ENCODE results near the gene IL17F. TPM values are rescaled to one million over a fixed set of nuclear protein-coding genes. Genes with fewer than 3 reads are reported as not detected.

Gene IL17F
- total RNA-seq, 1 donor from 2014 or later, result not detected

DNA sequence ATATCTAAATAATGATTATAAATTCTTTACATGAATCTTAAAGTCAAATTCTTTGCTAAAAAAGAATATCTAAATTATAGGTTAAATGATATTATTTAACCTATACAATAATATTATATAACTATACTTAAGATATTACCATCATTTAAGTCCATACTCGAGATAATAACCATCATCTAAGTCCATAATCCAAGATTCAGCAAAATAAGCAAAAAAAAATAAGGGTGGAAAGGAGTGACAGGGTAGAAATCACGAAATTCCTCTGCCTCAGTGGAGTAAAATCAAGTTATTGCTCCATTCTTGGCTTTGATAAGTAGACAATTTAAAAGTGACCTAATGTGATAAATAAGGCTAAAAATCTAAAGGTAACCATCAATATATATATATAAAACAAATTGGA is 48.4 kb downstream of the IL17F start:
- Mint-ChIP-seq H3K4me1 (ENCODE audit: low read depth, unreplicated experiment) (no peaks in the 10 kb centered on the region), H3K27ac (ENCODE audit: unreplicated experiment) (no peak overlapping the region), H3K4me3 (ENCODE audit: unreplicated experiment) (no peak overlapping the region), H3K27me3 (ENCODE audit: unreplicated experiment) (peaks cover 5% of the 10 kb centered on the region), H3K36me3 (ENCODE audit: unreplicated experiment) (peaks cover 7% of the 10 kb centered on the region), H3K9me3 (ENCODE audit: unreplicated experiment) (peaks cover 5% of the 10 kb centered on the region)
- no peak for DNase-seq
- TF ChIP-seq, protein P1, sequence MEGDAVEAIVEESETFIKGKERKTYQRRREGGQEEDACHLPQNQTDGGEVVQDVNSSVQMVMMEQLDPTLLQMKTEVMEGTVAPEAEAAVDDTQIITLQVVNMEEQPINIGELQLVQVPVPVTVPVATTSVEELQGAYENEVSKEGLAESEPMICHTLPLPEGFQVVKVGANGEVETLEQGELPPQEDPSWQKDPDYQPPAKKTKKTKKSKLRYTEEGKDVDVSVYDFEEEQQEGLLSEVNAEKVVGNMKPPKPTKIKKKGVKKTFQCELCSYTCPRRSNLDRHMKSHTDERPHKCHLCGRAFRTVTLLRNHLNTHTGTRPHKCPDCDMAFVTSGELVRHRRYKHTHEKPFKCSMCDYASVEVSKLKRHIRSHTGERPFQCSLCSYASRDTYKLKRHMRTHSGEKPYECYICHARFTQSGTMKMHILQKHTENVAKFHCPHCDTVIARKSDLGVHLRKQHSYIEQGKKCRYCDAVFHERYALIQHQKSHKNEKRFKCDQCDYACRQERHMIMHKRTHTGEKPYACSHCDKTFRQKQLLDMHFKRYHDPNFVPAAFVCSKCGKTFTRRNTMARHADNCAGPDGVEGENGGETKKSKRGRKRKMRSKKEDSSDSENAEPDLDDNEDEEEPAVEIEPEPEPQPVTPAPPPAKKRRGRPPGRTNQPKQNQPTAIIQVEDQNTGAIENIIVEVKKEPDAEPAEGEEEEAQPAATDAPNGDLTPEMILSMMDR (IDR thresholded peaks at IDR 0.05; ENCODE audit: partially characterized antibody, unreplicated experiment), result no peak

DNA sequence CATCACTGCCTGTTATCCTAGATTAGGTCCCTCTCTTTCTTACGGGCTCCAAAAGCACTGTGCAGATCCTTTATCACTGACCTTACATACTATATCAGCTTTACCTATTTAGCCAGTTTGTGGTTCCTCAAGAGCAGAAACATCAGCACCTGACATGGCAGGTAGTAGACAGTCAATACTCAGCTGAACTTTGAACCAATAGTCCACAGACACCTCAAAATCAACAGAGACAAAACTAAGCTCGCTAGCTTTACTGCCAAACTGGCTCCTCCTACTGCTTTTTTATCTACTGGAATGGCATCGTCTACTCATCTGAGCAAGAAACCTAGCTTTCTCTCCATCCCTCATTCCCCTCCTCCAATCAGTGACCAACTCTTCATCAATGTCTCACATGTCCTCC is 52.5 kb downstream of the IL17F start:
- H3K4me1 Mint-ChIP-seq (ENCODE audit: low read depth, unreplicated experiment), result no peaks in the 10 kb centered on the region

DNA sequence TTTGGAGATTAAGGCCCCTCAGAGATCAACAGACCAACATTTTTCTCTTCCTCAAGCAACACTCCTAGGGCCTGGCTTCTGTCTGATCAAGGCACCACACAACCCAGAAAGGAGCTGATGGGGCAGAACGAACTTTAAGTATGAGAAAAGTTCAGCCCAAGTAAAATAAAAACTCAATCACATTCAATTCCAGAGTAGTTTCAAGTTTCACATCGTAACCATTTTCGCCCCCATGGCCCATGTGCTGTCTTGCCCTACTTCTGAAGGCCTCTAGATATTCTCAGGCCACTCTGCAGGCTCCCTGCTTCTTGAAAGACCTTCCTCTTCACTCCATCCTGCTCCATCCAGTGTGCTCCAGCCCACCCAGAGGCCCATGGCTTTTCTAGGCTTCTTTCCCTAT is 53.9 kb downstream of the IL17F start:
- H3K27ac Mint-ChIP-seq (ENCODE audit: unreplicated experiment), result no peak overlapping the region
- H3K4me3 Mint-ChIP-seq (ENCODE audit: unreplicated experiment), result no peak overlapping the region
- no peaks in the 10 kb centered on the region for H3K36me3 Mint-ChIP-seq (ENCODE audit: unreplicated experiment)
- DNase-seq, result no peak
- H3K9me3 Mint-ChIP-seq (ENCODE audit: unreplicated experiment), result peaks cover 3% of the 10 kb centered on the region
- TF ChIP-seq, protein P1 (IDR thresholded peaks at IDR 0.05; ENCODE audit: partially characterized antibody, unreplicated experiment), result no peak
- no peaks in the 10 kb centered on the region for H3K4me1 Mint-ChIP-seq (ENCODE audit: low read depth, unreplicated experiment)
- H3K27me3 Mint-ChIP-seq (ENCODE audit: unreplicated experiment), result peaks cover 1% of the 10 kb centered on the region

More for the DNA sequence above, 52.5 kb downstream of the IL17F start:
- no peak for DNase-seq
- Mint-ChIP-seq H3K27me3 (ENCODE audit: unreplicated experiment) (peaks cover 1% of the 10 kb centered on the region), H3K4me3 (ENCODE audit: unreplicated experiment) (no peak overlapping the region), H3K27ac (ENCODE audit: unreplicated experiment) (no peak overlapping the region), H3K9me3 (ENCODE audit: unreplicated experiment) (peaks cover 1% of the 10 kb centered on the region), H3K36me3 (ENCODE audit: unreplicated experiment) (no peaks in the 10 kb centered on the region)
- TF ChIP-seq, protein P1 (IDR thresholded peaks at IDR 0.05; ENCODE audit: partially characterized antibody, unreplicated experiment), result no peak

DNA sequence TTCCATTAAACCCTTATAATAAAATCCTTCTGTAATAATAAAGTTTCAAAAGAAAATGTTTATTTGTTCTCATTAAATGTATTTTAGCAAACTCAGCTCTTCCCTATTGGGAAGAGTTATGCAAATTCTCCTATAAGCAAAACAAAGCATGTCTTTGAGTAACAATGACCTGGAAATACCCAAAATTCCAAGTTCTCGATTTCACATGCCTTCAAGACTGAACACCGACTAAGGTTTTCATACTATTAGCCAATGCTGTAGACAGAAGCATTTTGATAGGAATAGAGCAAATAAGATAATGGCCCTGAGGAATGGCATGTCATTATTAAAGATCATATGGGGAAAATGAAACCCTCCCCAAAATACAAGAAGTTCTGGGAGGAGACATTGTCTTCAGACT is 54.3 kb downstream of the IL17F start:
- no peak overlapping the region for H3K4me3 Mint-ChIP-seq (ENCODE audit: unreplicated experiment)
- no peak overlapping the region for H3K27ac Mint-ChIP-seq (ENCODE audit: unreplicated experiment)
- H3K27me3 Mint-ChIP-seq (ENCODE audit: unreplicated experiment), result peaks cover 1% of the 10 kb centered on the region
- peaks cover 2% of the 10 kb centered on the region for H3K9me3 Mint-ChIP-seq (ENCODE audit: unreplicated experiment)
- no peak for DNase-seq
- H3K36me3 Mint-ChIP-seq (ENCODE audit: unreplicated experiment), result no peaks in the 10 kb centered on the region
- H3K4me1 Mint-ChIP-seq (ENCODE audit: low read depth, unreplicated experiment), result no peaks in the 10 kb centered on the region
- TF ChIP-seq, protein P1 (IDR thresholded peaks at IDR 0.05; ENCODE audit: partially characterized antibody, unreplicated experiment), result no peak

DNA sequence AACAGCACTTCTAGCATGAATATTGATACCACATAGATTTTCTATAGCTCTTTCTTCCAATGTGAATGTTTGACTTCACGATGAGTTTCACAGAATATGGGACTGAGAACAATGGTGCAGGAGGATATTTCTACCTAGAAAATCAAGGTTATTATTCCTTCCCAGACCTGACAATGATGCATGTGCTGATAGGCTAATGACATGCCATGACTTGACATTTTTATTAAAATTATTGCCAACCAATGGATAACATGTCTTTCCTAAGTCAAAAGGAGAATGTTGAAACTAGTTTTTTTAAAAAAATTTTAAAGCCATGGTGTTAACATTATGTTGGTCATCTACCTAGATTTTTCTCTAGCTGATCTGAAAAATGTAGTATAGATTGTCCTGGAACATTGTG is 57.2 kb downstream of the IL17F start:
- Mint-ChIP-seq H3K4me3 (ENCODE audit: unreplicated experiment) (no peak overlapping the region), H3K27ac (ENCODE audit: unreplicated experiment) (no peak overlapping the region), H3K4me1 (ENCODE audit: low read depth, unreplicated experiment) (no peaks in the 10 kb centered on the region), H3K27me3 (ENCODE audit: unreplicated experiment) (no peaks in the 10 kb centered on the region), H3K36me3 (ENCODE audit: unreplicated experiment) (no peaks in the 10 kb centered on the region), H3K9me3 (ENCODE audit: unreplicated experiment) (peaks cover 1% of the 10 kb centered on the region)
- no peak for DNase-seq
- TF ChIP-seq, protein P1 (IDR thresholded peaks at IDR 0.05; ENCODE audit: partially characterized antibody, unreplicated experiment), result no peak

Other genes with a start within 250 kb of the IL17F start
- gene PKHD1, start 156.9 kb downstream of the IL17F start, total RNA-seq (ENCODE audit: unreplicated experiment), result 0.02 TPM
- gene IL17A, start 58.1 kb downstream of the IL17F start, total RNA-seq (ENCODE audit: unreplicated experiment), result not detected
- gene MCM3, start 40.2 kb upstream of the IL17F start, total RNA-seq (ENCODE audit: unreplicated experiment), result 21.5 TPM
- 2.7 TPM for gene PAQR8, start 117.7 kb upstream of the IL17F start, total RNA-seq (ENCODE audit: unreplicated experiment)
- gene EFHC1, start 175.8 kb upstream of the IL17F start, total RNA-seq (ENCODE audit: unreplicated experiment), result 25.6 TPM

Measured in glutamatergic neuron (in vitro differentiated cells).